Glomerular endothelial cell (primary cell): ENCODE measurements around the gene ELAVL3. TPM values are rescaled to one million over a fixed set of nuclear protein-coding genes. Genes with fewer than 3 reads are reported as not detected.
A peak's percentile ranks its signal among the peaks of the same experiment; 100 is the strongest.
"Not testable (repeated sequence)": the region's sequence is repeated elsewhere in the genome, so short reads cannot be mapped to it uniquely, and the experiment has no call there.

Experiments
- DNase-seq: peaks from one replicate; pipeline ENCODE4 v3.0.0-alpha.2; 2011; ENCODE audit warnings: low read depth, low spot score; ENCODE audit errors: extremely low read depth
- total RNA-seq: library from RNA; depleted of rRNA; stranded (reverse); fragments of >200 nt; gene quantifications from 2 replicates; pipeline ENCODE4 v1.2.3, GENCODE V29; 2015

The ELAVL3 gene
- total RNA-seq, 1 donor from 2014 or later, result not detected

DNA sequence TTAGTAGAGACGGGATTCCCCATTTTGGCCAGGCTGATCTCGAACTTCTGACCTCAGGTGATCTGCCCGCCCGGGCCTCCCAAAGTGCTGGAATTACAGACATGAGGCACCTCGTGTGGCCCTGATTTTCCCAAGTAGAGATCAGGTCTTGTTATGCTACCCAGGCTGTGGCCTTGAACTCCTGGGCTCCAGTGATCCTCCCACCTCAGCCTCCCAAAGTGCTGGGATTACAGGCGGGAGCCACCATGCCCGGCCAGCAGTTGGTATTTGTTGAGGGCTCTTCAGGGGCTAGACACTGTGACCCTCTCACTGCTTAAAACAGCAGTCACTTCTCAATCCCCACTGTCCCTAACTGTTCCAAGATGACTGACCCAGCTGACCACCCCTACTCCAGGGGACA, 8.5 kb upstream of the ELAVL3 start:
- no peak for DNase-seq

DNA sequence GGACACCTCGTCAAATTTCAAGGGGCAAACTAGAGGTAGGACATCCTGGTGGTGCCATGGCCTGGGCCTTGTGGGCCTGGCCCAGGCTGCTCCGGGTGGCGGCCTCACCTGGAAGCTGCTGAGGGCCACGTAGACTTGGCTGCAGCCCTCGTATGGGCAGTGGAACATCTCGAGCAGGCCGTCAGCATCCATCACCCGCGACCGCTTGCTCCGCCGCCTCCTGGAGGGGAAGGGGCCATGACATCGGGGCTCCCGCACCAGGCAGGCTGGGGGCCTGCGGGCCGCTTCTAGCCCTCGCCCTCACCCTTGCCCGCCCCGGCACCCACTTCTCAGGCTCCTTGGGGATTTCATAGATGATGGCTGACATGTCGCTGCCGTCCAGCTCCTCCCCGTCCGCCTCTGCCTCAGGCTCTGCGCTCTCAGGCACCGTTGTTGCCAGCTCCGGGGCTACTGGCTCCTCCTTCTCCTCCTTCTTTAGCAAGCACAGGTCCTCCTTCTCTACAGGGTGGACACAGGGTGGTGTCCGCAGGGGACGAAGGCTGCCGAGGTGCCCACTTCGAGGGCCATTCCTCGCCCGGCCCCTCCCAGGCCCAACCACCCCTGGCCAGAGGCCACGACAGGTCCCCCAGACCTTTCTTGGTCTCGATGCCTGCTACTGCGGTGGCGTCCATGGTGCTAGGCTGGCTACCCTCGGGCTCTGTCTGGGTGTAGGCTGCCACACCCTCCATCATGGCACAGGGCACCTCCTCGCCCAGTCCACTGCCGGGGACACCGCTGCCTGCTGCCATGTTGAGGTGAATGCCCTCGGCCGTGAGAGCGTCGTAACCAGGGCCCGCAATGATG, 6.0 kb upstream of the ELAVL3 start:
- DNase-seq, result no peak

DNA sequence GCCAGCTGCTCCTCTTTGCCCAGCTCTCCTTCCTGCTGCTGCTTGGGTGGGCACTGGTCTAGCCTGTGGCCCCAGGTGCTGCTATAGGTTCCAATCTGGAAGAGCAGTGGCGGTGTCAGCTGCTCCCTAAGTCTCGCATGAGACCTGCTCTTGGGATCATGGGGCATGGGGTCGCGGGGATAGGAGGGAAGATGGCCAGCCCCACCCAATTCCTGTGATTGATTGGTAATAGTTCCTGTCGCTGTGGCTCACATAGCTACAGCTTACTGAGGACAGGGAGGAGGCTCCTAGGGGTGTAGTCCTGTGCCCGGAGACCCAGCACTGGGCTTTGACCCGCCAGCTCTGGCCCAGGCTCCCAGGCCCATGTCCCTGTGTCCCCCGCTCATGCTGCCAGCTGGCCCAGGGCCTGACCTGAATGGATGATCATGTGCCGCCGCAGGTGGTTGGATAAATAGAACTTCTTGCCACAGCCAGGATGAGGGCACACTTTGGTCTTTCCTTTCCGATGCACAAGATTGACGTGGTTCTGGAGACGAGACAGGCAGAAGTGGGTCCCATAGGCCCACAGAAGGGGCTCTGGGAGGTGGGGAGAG, 4.5 kb upstream of the ELAVL3 start:
- no peak for DNase-seq

DNA sequence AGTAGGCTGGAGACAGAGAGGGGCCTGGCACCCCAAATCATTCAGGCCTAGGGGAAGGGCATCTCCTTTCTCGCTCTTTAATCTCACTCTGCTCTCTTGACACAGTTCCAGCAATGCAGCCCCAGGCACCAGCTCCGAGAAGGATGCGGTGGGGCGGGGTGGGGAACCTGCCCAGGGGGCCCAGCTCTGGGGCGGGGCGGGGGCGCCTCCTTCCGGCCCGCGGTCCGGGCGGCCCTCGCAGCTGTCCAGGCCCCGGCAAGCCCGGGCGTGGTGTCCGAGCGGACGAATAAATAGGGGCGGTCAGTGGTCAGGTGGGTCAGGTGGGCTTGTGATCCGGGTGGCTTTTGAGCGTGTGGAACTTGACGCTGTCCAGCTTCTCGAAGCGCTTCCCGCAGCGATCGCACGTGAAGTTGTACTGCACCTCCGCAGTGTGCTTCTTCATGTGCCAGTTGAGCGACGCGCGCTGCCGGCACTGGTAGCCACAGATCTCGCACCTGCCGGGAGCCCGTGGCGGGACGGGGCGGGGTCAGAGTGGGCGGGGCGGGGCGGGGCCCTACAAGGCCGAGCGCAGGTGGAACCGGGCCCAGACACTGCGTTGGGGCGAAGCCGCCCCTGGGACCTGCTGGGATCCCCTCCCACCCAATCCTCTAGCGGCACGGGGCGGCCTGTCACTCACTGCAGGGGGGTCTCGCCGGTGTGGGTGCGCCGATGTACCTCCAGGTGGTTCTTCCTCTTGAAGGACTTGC, 2.7 kb upstream of the ELAVL3 start:
- DNase-seq, result no peak

DNA sequence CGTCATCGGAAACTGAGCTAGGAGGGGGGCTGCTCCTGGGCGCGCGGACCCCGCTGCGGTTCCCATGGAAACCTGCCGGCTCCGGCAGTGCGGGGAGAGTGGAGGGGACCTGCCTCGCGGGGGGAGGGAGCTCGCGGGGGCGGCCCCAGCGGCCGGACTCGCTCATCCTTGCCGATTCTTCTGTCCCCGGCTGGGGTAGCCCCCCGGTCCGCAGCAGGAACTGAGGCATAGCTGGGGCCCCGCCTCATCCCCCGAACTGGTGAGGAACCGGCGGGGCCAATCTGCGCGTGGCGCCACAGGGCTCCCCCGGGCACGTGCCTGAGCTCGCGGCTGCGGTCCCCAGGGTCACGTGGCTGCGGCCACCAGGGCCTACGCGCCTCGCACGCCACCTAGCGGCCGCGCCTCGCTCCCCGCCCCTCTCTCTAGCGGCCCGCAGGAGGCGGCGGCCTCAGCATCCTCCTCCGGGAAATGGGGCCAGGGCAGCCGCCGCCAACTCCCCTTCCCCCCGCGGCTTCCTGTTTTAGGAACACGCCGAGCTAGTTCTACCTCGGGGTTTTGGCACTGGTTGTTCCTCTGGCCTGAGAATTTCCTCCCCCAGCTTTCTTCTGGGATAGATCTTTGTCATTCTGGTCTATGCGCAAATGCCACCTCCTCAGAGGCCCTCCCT, 1.7 kb upstream of the ELAVL3 start:
- DNase-seq, result peak; percentile 14

DNA sequence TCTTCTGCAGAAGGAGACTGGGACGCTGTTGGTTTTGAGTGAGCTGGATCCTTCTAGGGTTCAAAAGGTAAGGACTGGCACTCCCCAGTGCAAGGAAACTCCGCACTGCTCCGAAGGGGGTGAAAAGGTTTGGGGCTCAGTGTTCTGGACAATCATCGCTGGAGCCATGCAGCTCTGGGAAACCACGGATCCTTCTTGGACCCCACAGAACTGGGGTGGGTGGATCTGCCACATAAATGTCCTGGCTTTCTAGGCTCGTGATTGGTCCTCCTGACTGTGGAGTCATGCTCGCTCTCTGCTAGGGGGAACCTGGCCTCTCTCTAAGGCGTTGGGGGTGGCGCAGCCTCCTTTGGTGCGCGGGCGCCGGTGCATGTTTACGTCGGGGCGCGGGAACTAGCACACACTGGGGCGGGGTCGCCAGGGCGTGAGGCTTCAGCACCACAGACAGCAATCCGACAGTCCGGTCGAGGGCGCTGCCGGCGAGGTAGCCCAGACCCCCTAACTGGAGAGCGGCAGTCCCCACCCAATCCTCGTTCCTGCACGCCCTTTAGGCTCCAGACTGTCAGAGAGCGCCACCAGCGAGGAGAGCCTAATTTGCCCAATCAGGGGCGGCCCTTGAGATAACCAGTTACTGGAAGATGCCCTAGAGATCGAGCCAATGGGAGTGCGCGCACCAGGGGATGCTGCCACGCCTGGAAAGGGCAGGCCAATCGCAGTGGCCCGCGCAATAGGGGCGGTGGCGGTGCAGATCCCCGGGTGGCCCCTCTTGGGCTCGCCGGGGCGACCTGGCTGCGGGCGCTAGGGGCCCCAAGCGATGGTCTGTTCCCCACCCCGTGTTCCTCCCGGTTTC, 913 bp upstream of the ELAVL3 start:
- DNase-seq, result peak; percentile 20

DNA sequence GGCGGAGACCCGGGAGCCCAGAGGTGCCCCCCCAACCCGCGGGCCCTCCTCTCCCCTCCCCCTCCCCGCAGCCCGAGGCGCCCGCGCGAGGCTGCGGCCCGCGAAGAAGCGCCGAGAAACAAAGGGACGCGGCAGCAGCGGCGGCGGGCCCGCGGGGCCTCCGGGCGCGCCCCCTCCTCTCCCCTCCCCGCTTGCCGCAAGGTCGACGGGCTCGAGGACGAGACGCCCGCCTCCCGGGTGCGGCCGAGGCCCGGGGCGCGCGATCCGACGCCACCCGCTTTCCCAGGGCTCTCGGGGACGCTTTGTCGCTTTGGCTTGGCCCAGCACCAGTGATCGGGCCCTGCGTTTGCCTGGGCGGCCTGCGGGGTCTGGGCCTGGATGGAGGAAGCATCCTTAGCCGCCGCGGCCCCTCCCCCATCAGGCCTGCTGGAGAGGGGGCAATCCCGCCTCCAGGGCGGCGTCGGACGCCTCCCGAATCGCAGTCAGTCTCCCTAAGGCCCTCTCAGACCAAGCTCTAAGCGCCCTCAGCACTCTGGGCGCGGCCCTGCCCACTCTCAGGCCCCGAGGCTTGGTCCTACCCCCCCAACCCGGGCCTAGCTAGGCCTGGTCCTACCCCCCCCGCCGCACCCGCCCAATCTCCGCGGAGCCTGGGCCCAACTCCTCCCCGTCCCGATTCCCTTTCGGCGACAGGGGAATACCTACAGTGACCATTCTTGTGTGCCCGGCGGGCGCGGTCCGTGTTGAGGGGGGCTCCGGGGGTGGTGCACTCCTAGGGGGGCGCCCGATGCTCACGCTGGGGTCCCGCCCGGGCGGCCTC, 740 bp downstream of the ELAVL3 start:
- no peak for DNase-seq

DNA sequence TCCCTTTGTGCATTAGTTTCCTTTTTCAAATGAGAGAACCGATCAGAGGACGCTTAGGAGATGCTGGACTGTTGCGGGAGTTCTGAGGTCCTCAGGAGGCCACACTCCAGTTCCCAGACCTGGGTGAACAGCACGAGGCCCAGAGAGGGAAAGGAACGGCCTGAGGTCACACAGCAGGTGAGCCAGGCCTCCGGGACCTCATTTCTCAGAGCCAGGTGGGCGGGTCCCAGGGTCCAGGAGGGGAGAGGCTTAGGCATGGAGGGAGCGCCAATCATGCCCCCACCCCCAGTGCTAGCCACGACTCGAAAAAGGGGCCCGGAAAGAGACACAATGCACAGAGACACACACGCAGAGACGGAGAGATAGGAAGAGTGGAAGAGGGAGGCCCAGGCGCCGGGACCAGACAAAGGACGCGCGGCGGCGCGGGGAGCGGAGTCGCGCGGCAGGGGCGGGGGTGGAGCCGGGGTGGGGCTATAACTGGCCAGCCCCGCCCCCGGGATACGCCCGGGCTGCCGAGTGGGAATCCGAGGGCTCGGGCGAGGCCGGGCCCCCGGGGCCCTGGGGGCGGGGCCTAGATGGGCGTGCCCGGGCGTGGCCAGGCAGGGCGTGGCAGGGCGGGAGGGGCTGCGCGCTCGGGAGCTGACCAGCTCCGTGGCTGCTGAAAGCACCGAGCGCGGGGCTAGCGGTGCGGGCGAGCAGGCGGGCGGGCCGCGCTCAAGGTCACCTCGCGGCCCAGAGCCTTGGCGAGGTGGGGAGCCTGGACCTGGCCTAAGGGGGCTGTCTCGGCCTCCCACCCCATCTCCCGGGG, 1.6 kb downstream of the ELAVL3 start:
- DNase-seq, result no peak

DNA sequence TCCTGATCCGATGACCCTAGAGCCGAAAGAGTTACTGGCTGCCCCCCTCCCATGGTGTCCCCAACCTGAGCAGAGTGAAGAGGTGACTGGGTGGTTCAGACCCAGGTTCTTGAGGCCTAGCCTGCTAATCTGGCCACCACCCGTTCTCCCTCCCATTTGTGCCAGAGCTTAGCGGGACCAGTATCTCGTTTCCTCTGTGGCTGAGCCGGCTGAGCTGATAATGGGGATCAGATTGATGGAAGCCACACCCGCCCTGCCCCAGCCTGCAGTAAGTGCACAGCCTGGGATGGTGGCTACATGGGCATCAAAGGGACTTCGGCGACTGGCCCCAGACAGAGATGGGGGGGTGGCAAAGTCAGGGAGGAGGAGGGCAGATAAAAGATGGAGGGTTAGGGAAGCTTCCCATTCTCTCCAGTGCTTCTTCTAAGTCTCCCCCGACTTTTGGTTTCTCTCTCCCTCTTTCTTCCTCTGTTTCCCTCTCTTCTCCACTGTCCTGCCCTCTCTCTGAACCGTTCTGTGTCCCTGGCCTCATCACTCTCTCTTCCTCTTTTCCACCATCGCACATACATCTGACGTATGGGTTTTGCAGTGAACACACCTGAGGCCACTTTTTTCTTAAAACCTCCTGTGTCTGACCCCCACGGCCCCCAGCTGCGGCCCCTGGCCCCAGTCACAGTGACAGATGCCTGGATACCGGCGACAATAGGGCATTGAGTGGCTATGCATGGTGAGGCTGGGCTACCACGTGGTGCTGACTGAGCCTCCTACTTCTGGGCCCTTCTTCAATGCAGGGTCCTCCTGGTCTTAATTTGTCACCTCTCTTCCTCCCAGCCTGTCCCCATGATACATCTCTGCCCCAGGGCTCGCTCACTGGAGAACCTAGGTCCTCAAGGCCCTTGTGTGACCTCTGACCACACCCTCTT, 2.4 kb downstream of the ELAVL3 start:
- no peak for DNase-seq

DNA sequence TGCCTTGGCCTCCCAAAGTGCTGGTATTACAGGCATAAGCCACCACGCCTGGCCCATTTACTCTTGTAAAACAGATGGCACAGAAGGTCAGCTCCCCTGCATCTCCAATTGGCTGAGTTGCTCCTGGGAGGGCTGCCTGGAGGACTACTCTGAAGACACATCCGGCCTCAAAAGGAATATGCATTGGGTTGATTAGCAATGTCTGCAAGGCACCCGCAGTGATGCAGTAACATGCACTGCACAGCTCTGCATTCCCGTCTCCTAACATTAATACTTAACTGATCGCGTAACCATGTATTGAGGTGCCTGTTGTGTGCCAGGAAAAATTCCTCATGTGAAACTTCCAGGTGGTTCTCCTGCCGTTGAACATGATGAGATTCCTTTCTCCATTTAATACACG, 5.0 kb downstream of the ELAVL3 start:
- no peak for DNase-seq

DNA sequence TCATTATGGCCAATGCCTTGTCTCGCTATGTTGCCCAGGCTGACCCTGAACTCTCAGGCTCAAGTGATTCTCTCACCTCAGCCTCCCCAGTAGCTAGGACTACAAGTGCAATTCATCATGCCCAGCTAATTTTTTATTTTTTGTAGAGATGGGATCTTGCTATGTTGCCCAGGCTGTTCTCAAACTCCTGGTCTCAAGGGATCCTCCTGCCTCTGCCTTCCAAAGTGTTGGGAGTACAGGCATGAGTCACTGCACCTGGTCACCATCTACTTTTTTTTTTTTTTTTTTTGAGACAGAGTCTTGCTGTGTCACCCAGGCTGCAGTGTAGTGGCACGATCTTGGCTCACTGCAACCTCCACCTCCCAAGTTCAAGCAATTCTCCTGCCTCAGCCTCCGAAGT, 5.5 kb downstream of the ELAVL3 start:
- not testable (repeated sequence) for DNase-seq

DNA sequence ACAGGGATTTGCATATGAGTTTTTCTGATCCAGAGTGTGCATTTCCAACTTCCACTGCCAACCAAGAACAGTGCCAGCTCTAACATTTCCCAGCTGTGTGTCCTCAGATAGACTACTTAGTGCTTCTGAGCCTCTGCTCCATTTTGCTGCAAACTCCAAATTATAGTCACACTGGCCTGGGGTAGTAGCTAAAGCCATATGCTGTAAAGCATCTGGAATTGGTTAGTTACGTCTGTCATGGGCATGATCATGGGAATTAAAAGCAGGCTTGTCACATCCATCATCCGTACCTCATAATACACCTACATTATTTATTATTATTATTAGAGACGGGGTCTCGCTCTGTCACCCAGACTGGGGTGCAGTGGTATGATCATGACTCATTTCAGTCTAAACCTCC, 7.1 kb downstream of the ELAVL3 start:
- DNase-seq, result no peak

DNA sequence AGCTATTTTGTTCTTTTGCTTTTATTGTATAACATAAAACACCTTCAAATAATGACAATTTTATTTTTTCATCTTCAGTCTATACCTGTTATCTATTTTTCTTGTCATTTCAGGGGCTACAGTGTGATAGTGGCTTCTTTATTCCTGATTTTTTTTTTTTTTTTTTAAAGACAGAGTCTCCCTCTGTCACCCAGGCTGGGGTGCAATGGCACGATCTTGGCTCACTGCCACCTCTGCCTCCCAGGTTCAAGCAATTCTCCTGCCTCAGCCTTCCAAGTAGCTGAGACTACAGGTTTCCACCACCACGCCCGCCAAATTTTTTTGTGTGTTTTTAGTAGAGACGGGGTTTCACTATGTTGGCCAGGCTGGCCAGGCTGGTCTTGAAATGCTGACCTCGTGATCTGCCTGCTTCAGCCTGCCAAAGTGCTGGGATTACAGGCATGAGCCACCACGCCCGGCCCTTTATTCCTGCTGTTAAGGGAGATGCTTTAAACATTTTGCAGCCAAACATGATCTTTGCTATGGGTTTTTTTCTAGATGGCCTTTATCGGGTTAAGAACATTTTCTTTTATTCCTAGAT, 12.5 kb downstream of the ELAVL3 start:
- DNase-seq, result not testable (repeated sequence)

DNA sequence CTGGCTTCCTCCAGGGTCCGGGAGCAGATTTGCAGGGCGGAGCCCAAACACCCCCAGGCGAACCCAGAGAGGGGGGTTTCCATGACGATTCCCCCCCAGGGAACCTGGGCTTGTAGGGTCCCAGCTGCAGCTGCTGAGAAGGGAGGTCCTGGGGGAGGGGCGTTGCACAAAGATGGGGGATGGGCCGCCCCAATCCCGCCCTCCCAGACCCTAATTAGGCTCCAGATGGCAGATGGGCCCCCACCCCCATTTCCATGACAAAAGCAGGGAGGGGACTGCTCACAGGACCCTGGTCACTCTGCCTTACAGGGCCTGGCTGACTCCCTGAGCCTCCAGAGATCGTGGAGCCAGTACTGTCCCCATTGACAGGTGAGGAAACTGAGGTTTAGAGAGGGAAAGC, 15.2 kb downstream of the ELAVL3 start:
- DNase-seq, result no peak

DNA sequence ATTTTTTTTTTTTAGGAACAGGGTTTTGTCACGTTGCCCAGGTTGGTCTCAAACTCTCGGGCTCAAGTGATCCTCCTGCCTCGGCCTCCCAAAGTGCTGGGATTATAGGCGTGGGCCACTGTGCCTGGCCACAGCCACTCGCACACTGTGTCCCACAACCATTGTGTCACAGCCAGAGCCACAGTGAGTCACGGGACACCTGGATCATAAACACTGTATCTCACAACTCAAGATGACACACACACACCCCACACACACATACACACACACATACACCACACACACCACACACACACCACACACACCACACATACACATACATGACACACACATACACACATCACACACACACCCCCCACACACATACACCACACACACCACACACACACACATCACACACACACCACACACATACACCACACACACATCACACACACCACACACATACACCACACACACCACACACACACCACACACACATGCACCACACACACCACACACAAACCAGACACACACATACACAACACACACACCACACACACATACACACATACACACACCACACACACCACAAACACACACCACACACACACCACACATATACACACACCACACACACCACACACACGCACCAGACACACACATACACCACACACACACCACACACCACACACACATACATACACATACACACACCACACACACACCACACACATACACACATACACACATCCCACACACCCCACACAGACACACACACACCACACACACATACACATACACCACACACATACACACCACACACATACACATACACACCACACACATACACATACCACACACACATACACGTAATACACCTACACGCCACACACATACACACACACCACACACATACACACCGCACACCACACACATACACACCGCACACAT, 16.2 kb downstream of the ELAVL3 start:
- no peak for DNase-seq

DNA sequence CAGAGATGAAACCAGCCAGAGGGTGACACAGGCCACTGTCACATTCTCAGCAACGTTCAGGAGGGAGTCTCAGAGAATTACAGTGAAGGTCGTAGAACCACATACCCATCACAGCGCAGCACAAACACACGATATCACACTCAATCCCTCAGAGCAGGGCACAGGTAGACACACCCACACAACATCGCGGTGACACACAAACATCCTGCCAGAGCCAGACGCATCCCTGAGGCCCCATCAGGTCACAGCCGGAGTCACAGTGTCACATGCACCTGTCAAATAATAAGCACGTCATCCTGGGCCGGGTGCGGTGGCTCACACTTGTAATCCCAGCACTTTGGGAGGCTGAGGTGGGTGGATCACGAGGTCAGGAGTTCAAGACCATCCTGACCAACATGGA, 17.5 kb downstream of the ELAVL3 start:
- no peak for DNase-seq
